Activated gamma-delta T cell (primary cell): ENCODE data around the gene TCTA.
"Not testable (repeated sequence)": the region's sequence is repeated elsewhere in the genome, so short reads cannot be mapped to it uniquely, and the experiment has no call there.

Experiments
- DNase-seq: peaks from one replicate; lab custom pipeline; 2025; lab: John Stamatoyannopoulos, UW
- total RNA-seq, 2 donors: gene quantifications; one replicate each; lab custom pipeline; 2026; lab: John Stamatoyannopoulos, UW

Gene TCTA
- total RNA-seq, result 19.4 to 20.2 reads per million in 2 donors

DNA sequence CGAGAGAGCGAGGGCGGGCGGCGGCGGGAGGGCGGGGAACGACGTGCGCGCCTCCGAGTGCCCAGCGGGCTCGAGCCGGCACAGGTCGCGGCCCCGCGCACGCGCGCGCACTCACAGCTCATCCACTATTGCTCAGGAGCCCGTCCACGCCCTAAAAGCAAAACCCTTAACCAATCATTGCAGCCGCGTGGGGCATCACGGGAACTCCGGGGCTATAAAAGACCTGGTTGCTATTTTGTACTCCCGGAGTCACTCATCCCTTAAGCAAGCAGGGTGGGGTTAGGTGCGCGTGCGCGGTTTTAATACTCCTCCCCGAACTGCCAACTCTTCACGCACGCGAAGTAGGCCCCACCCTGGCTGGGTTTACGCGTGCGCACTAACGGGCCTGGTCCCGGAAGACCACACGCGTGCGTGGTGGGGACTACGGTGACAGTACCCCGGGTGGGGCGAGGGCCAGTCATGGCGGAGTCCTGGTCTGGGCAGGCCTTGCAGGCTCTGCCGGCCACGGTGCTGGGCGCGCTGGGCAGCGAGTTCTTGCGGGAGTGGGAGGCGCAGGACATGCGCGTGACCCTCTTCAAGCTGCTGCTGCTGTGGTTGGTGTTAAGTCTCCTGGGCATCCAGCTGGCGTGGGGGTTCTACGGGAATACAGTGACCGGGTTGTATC is at the start of gene TCTA, which contains the start of gene RHOA:
TCTA (plus strand) TSS at position 456 of the 664 bp plus-strand sequence; CDS start at position 460, 4 bp downstream.
RHOA (minus strand) TSS at position 9 of the 664 bp plus-strand sequence. CDS start 36,387 bp downstream, outside the sequence.
- DNase-seq, result peak; percentile 98

GRCh38 chr3:49362561-49362960 is 49.7 kb upstream of the TCTA start:
- DNase-seq, result no peak

GRCh38 chr3:49370585-49371290 is 41.5 kb upstream of the TCTA start:
- no peak for DNase-seq

GRCh38 chr3:49371946-49372345 is 40.3 kb upstream of the TCTA start:
- DNase-seq, result no peak

GRCh38 chr3:49377483-49377882 is 34.7 kb upstream of the TCTA start:
- DNase-seq, result no peak

GRCh38 chr3:49378249-49378895 is 33.9 kb upstream of the TCTA start:
- DNase-seq, result no peak

DNA sequence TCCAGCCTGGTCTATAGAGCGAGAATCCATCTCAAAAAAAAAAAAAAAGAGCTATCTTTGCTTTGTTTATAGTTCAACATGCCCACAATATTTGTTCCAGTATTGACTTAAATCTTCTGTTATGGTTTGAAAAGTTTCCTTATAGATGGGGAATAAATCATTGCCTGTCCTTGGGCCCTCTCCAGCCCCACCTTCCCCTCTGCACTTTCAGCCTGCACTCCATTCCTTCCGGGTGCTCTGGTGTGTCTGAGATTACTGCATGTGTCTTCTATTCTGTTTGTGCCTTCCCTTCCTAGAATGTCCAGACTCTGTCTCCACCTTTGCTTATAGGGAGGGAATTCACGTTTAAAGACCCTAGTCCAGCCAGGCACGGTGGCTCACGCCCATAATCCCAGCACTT is 28.8 kb upstream of the TCTA start:
- DNase-seq, result no peak

DNA sequence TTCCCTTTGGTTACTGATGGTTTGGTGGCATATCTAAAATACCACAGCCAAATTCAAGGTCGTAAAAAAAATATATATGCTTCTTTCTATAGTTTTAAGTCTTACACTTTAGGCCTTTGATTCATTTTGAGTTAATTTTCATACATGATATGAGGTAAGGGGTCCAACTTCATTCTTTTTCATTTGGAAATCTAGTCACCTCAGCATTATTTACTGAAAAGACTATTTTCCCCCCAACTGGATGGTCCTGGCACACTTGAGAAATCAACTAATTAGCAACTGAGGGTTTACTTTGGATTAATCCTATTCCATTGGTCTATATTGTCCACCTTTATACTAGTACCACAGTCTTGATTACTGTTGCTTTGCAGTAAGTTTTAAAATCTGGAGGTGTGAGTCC is 26.6 kb upstream of the TCTA start:
- DNase-seq, result no peak

- DNase-seq, result no peak
These were observed 26.0 kb upstream of the TCTA start for GRCh38 chr3:49386056-49386756.

DNA sequence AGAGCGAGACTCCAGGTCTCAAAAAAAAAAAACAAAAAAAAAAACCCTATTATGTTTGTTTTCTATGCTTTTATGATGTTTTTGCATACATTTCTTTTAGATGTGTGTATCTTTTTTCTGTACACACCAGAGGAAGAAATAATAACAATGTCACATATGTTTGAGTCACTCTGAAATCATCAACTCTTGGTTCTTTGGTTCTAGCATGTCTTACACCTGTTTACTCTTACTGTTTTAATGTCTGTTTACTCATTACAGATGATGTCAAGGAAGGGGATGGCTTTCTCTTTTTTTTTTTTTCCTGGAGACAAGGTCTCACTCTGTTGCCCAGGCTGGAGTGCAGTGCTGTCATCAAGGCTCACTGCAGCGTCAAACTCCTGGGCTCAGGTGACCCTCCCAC is 24.5 kb upstream of the TCTA start:
- DNase-seq, result no peak

- no peak for DNase-seq
These were observed 23.9 kb upstream of the TCTA start for GRCh38 chr3:49388289-49388820.

DNA sequence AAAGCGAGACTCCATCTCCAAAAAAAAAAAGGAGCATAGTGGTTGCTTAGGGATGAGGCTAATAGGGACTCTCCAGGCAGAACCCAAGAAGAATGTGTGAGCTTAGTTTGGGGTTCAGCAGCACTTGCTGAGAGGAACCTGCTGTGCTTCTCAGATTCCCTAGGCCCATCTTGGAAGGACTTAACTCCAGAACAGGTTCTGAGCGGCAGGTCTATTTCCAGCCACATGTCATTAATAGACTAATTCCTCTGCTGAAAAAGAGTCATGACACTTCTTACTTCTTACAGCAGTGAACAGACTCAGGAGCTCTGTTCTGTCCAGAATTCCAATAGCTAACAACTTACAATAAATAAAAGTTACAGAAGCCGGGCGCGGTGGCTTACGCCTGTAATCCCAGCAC is 22.9 kb upstream of the TCTA start:
- DNase-seq, result no peak

GRCh38 chr3:49391310-49391709 is 20.9 kb upstream of the TCTA start:
- not testable (repeated sequence) for DNase-seq

- DNase-seq, result no peak
These were observed 14.8 kb upstream of the TCTA start for GRCh38 chr3:49397470-49397869.

GRCh38 chr3:49399461-49399860 is 12.8 kb upstream of the TCTA start:
- DNase-seq, result no peak

- no peak for DNase-seq
These were observed 10.5 kb upstream of the TCTA start for GRCh38 chr3:49401766-49402165.

DNA sequence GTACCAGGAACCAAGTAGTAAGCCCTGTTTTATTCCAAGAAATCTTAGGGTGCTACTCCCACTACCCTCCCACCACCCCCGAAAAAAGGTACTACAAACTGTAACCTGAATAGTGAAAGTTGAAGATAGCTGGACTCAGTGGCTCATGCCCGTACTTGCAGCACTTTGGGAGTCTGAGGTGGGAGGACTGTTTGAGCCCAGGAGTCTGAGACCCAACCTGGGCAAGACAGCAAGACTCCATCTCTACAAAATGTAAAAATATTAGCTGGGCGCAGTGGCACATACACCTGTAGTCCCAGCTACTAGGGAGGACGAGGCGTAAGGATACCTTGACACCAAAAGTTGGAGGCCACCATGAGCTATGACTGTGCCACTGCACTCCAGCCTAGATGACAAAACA is 8.3 kb upstream of the TCTA start:
- DNase-seq, result no peak

DNA sequence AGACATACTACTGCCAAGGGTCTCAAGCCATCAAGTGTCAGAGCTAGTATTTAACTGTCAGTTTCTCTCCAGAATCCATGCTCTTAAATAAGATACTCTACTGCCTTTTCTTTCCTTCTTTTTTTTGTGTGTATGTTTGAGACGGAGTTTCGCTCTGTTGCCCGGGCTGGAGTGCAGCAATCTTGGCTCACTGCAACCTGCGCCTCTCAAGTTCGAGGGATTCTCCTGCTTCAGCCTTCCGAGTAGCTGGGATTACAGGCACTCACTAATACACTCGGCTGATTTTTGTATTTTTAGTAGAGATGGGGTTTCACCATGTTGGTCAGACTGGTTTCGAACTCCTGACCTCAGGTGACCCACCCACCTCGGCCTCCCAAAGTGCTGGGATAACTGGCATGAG is 6.7 kb upstream of the TCTA start:
- DNase-seq, result not testable (repeated sequence)

GRCh38 chr3:49406571-49407565 is 5.4 kb upstream of the TCTA start:
- DNase-seq, result no peak

DNA sequence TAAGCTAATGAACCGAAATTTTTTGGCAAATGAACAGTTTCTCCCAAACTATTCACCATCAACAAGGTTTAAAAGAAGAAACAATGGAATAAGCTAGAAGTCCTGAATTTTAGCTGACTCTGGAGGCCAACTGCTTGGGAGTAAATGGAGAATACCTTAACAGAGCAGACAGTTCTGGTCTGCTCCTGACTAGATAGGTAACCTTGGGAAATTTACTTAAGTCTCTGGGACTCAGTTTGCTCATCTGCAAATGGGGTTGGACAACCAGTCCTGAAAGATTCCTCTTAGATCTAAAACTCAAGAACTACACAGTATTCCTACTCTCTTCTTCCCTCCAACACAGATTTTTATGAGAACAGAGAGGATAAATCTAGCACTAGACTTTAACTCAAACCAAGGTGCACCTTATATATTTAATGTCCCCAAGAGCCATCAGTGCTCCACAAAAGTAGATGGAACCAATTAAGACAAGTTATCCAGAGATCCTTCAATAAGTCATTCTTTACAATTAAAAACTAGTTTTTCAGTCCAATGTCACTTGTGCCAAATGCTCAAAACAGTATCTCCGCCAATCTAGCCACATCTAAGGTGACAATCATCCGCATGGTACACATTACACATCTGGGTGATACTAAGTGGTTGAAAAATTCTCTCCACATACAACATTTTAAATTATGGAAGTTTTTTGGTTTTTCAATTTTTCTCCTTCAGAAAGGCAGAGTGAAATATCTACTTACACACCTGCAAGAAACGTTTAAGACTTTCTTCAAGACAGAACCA is 2.0 kb upstream of the TCTA start:
- DNase-seq, result no peak
